Ectodermal cell (in vitro differentiated cells): ENCODE measurements around the gene ZNF44. TPM values are rescaled to one million over a fixed set of nuclear protein-coding genes. Genes with fewer than 3 reads are reported as not detected.
"Not testable (repeated sequence)": the region's sequence is repeated elsewhere in the genome, so short reads cannot be mapped to it uniquely, and the experiment has no call there.

ENCODE experiments used
- H3K27ac ChIP-seq: 2 replicates; pipeline ENCODE4 v1.7.0; 2013; ENCODE audit warnings: mild to moderate bottlenecking, low read depth, low read length; ENCODE audit not compliant: insufficient read depth, poor library complexity, severe bottlenecking
- H3K27me3 ChIP-seq: 2 replicates; pipeline ENCODE4 v1.7.0; 2013; ENCODE audit warnings: mild to moderate bottlenecking, low read length; ENCODE audit not compliant: insufficient read depth, control insufficient read depth, poor library complexity, severe bottlenecking
- H3K36me3 ChIP-seq: one replicate; pipeline ENCODE4 v1.7.0; 2013; ENCODE audit warnings: low read length; ENCODE audit not compliant: control insufficient read depth, insufficient read depth
- H3K4me1 ChIP-seq: one replicate; pipeline ENCODE4 v1.7.0; 2013; ENCODE audit warnings: low read length; ENCODE audit not compliant: control insufficient read depth, insufficient read depth
- H3K4me3 ChIP-seq: 2 replicates; pipeline ENCODE4 v1.7.0; 2013; ENCODE audit warnings: low read depth, low read length, control low read depth; ENCODE audit not compliant: insufficient read depth
- H3K9me3 ChIP-seq: 2 replicates; pipeline ENCODE4 v1.7.0; 2013; ENCODE audit warnings: mild to moderate bottlenecking, low read length, moderate library complexity; ENCODE audit not compliant: control insufficient read depth
- WGBS, 2 experiments: methylation state at CpG; one replicate each; pipeline ENCODE4 v1.1.7; 2013; ENCODE audit warnings: missing lambda C conversion rate in 2 of 2; 5-methylcytosine and 5-hydroxymethylcytosine counted together
- polyA plus RNA-seq, 4 experiments: library from polyadenylated mRNA; stranded (reverse); fragments of 50-300 nt; gene quantifications; one replicate each; pipeline ENCODE4 v1.2.3, GENCODE V29; 2013

The ZNF44 gene
- 7.3 TPM for polyA plus RNA-seq (2013, experiment 1 of 4)
- polyA plus RNA-seq (2013, experiment 2 of 4): 7.8 TPM
- polyA plus RNA-seq (2013, experiment 3 of 4): 6.7 TPM
- polyA plus RNA-seq (2013, experiment 4 of 4): 7.9 TPM

GRCh38 chr19:12294249-12295158 lies at the start of gene ZNF44:
TSS of gene ZNF44 (minus strand) at chr19:12294883. CDS start at chr19:12294694, 189 bp downstream.
- H3K27me3 ChIP-seq: no peaks in the 10 kb centered on the region
- no peaks in the 10 kb centered on the region for H3K36me3 ChIP-seq
- WGBS, 2 experiments: 0 to 1% methylated on average over 66 of the region's 66 CpGs
- H3K4me3 ChIP-seq: peak within 1 kb of the TSS; percentile 65
- H3K9me3 ChIP-seq: no peaks in the 10 kb centered on the region
- peak within 1 kb of the TSS; percentile 94 for H3K27ac ChIP-seq
- peaks cover 6% of the 10 kb centered on the region for H3K4me1 ChIP-seq

DNA sequence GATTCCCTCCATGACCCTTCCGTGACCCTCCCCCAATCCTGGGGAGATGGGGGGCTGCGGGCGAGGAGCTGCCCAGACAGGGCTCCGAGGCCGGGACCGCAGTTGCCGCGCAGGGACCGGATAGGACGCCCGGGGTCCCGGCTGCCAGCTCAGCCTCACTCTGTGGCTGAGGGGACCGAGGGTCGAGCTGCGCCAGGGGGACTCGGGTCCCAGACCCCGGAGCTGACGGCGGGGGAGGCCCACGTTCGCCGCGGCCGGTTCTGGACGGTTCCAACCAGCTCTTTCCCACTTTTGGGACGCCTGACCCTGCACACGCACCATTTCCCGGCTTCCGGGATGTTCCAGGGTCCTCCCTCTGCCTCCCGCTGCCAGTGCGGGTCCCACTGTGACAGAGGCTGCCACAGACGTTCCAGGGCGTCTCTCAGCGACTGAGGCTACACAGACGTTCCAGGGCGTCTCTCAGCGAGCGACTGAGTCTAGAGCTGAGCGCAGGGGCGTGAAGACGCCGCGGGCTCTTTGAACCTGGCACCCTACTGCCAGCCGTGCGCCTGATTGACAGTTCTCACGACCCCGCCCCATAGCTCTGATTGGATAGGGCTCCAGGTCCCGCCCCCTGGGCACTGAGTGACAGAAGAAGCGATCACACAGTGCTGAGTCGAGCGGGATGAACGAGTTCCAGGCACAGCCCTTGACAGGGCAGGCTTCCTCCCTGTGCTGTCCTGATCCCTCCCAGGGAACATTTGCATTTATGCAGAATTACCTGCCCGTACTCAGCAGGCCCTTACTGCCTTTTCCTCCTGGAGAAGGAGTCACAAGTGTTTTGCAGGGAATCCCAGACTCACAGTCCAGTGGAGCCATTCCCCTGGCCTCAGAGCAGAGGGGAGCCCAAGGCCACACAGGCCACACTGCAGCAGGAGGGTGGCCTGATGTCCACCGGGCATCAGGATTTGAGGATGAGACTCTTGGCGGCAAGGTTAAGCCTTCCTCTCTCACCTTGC lies 38.8 kb upstream of the ZNF44 start, which contains the start of gene ZNF563:
TSS of gene ZNF563 (minus strand) at position 472 of the 998 bp plus-strand sequence. CDS start at position 321, 151 bp downstream.
- peaks cover 3% of the 10 kb centered on the region for H3K4me1 ChIP-seq
- no peaks in the 10 kb centered on the region for H3K9me3 ChIP-seq
- 4 to 5% methylated on average over 55 of the region's 55 CpGs for WGBS, 2 experiments
- no peaks in the 10 kb centered on the region for H3K36me3 ChIP-seq
- H3K4me3 ChIP-seq: peak within 1 kb of the TSS; percentile 79
- peak within 1 kb of the TSS; percentile 27 for H3K27ac ChIP-seq
- H3K27me3 ChIP-seq: peaks cover 21% of the 10 kb centered on the region

- no peak overlapping the region for H3K27ac ChIP-seq
- peaks cover 3% of the 10 kb centered on the region for H3K4me1 ChIP-seq
- 71 to 88% methylated on average over 3 to 4 of the region's 4 CpGs for WGBS, 2 experiments
- H3K4me3 ChIP-seq: no peak overlapping the region
- peaks cover 21% of the 10 kb centered on the region for H3K27me3 ChIP-seq
- H3K36me3 ChIP-seq: no peaks in the 10 kb centered on the region
- no peaks in the 10 kb centered on the region for H3K9me3 ChIP-seq
Observed at GRCh38 chr19:12331211-12331941, 36.7 kb upstream of the ZNF44 start.

DNA sequence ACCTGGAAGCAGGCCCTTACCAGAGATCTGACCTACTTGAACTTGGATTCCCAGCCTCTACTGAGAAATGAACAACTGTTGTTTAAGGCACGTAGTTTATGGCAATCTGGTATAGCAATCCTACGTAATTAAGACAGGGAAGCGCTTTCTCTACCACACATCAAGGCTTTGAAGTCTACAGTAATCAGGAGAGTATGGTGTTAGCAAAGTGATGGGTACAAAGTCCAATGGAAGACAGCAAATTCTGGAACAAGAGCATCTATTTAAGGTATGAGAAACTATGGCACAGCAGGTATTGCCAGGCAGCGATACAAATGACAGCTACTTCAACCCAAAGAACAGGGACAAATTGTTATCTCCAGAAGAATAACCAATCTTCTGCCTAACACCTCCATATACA lies 35.7 kb upstream of the ZNF44 start:
- H3K4me1 ChIP-seq: peaks cover 3% of the 10 kb centered on the region
- peaks cover 21% of the 10 kb centered on the region for H3K27me3 ChIP-seq
- no peaks in the 10 kb centered on the region for H3K36me3 ChIP-seq
- no peaks in the 10 kb centered on the region for H3K9me3 ChIP-seq
- no peak overlapping the region for H3K27ac ChIP-seq
- no peak overlapping the region for H3K4me3 ChIP-seq
- WGBS, 2 experiments: 87 to 89% methylated on average over 4 of the region's 4 CpGs

DNA sequence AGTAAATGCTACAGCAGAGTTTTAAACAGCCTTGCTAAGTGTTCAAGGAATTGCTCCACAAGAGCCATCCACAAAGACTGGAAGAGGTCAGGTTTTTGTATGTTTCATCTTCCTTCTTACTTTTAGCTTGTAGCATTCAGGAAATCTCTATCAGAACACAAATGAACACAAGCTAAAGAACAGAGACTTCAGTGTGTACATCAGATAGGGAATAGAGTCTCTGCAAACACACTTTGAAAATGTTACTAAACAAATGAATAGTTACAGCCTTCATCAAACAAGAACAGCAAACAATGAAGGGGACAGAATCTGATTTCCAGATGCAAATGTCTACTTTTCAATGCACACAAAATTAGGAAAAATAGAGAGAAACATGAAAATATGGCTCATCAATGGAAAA lies 31.0 kb upstream of the ZNF44 start:
- peaks cover 2% of the 10 kb centered on the region for H3K9me3 ChIP-seq
- no peaks in the 10 kb centered on the region for H3K27me3 ChIP-seq
- no peaks in the 10 kb centered on the region for H3K4me1 ChIP-seq
- no peaks in the 10 kb centered on the region for H3K36me3 ChIP-seq
- no peak overlapping the region for H3K4me3 ChIP-seq
- H3K27ac ChIP-seq: no peak overlapping the region

- no peaks in the 10 kb centered on the region for H3K27me3 ChIP-seq
- WGBS, 2 experiments: 93% methylated on average over 13 of the region's 13 CpGs
- H3K4me1 ChIP-seq: no peaks in the 10 kb centered on the region
- peaks cover 2% of the 10 kb centered on the region for H3K9me3 ChIP-seq
- peaks cover 4% of the 10 kb centered on the region for H3K36me3 ChIP-seq
- no peak overlapping the region for H3K27ac ChIP-seq
- no peak overlapping the region for H3K4me3 ChIP-seq
Observed at GRCh38 chr19:12318782-12319413, 24.2 kb upstream of the ZNF44 start.

- peaks cover 4% of the 10 kb centered on the region for H3K36me3 ChIP-seq
- H3K4me3 ChIP-seq: no peak overlapping the region
- H3K27ac ChIP-seq: no peak overlapping the region
- H3K4me1 ChIP-seq: no peaks in the 10 kb centered on the region
- H3K9me3 ChIP-seq: no peaks in the 10 kb centered on the region
- H3K27me3 ChIP-seq: no peaks in the 10 kb centered on the region
- WGBS, 2 experiments: 86% methylated on average over 7 of the region's 7 CpGs
Observed at GRCh38 chr19:12314553-12314952, 19.9 kb upstream of the ZNF44 start.

DNA sequence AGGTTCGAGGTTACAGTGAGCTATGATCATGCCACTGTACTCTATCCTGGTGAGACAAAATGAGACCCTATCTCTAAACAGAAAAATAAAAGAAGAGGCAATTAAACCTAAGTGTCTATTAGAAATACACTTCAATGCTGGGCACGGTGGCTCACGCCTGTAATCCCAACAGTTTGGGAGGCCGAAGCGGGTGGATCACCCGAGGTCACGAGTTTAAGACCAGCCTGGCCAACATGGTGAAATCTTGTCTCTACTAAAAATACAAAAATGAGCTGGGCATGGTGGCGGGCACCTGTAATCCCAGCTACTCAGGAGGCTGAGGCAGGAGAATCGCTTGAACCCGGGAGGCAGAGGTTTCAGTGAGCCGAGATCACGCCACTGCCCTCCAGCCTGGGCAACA lies 14.2 kb upstream of the ZNF44 start:
- not testable (repeated sequence) for H3K27me3 ChIP-seq, H3K36me3 ChIP-seq, H3K27ac ChIP-seq, H3K4me1 ChIP-seq, H3K4me3 ChIP-seq, H3K9me3 ChIP-seq
- WGBS, 2 experiments: 92 to 95% methylated on average over 12 of the region's 12 CpGs

GRCh38 chr19:12295191-12295590 lies 508 bp upstream of the ZNF44 start:
- H3K9me3 ChIP-seq: no peaks in the 10 kb centered on the region
- H3K4me1 ChIP-seq: peaks cover 6% of the 10 kb centered on the region
- H3K27me3 ChIP-seq: no peaks in the 10 kb centered on the region
- WGBS, 2 experiments: 71 to 77% methylated on average over 10 to 11 of the region's 11 CpGs
- peak overlapping the region; percentile 65 for H3K4me3 ChIP-seq
- no peak overlapping the region for H3K27ac ChIP-seq
- H3K36me3 ChIP-seq: no peaks in the 10 kb centered on the region
